GM10266 (cell line): ENCODE data around the gene PLBD2.

ENCODE experiments used
- DNase-seq: peaks from one replicate; pipeline ENCODE4 v3.0.0; 2012; ENCODE audit errors: extremely low spot score
- TF ChIP-seq, protein P1 (sequence below): IDR thresholded peaks from 2 replicates; pipeline ENCODE4 v1.5.1; 2012; ENCODE audit warnings: mild to moderate bottlenecking, low read depth; ENCODE audit not compliant: control insufficient read depth, insufficient read depth; ENCODE audit errors: missing control alignments

The PLBD2 gene

DNA sequence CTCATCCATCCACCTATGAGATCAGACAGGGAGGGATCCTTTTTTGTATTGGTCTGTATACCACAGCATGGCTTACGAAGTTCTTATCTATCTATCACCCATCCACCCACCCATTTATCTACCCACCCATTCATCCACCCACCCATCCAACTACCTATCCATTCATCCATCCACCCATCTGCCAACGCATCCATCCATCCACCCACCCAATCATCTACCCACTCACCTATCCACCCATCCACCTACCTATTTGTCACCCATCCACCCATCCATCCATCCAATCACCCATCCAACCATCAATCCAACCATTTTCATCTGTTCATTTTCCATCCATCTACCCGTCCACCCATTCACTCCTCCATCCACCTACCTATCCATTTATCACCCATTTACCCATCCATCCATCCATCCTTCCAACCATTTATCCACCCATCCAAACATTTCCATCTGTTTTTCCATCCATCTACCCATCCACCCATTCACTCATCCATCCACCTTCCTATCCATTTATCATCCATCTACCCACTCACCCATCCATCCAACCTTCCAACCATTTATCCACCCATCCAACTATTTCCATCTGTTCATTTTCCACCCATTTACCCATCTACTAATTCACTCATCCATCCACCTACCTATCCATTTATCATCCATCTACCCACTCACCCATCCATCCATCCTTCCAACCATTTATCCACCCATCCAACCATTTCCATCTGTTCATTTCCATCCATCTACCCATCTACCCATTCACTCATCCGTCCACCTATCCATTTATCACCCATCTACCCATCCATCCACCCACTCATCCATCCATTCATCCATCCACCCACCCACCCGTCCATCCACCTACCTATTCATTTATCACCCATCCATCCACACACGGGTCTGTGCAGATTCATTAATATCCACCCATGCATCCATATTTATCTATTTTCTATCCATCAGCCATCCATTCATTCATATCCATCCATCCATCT is 32.0 kb downstream of the PLBD2 start:
- TF ChIP-seq, protein P1, sequence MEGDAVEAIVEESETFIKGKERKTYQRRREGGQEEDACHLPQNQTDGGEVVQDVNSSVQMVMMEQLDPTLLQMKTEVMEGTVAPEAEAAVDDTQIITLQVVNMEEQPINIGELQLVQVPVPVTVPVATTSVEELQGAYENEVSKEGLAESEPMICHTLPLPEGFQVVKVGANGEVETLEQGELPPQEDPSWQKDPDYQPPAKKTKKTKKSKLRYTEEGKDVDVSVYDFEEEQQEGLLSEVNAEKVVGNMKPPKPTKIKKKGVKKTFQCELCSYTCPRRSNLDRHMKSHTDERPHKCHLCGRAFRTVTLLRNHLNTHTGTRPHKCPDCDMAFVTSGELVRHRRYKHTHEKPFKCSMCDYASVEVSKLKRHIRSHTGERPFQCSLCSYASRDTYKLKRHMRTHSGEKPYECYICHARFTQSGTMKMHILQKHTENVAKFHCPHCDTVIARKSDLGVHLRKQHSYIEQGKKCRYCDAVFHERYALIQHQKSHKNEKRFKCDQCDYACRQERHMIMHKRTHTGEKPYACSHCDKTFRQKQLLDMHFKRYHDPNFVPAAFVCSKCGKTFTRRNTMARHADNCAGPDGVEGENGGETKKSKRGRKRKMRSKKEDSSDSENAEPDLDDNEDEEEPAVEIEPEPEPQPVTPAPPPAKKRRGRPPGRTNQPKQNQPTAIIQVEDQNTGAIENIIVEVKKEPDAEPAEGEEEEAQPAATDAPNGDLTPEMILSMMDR = no peak
- no peak for DNase-seq

DNA sequence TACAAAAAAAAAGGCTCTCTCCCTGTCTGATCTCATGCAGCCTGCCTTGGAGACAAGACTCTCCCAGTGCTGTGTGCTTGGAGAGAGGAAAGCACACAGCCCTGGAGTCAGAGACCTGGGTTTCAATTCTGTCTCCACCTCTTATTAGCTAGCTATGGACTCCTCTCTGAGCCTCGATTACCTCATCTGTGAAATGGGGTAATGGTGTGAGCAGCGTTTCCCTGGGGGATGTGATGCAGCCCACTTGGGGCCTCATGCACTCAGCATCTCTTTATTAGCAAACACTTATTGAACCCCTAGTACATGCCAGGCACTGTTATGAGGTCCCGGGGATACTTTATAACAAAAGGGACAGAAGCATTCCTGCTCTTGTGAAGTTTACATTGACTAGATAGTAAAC is 32.8 kb downstream of the PLBD2 start:
- TF ChIP-seq, protein P1 = no peak
- no peak for DNase-seq

DNA sequence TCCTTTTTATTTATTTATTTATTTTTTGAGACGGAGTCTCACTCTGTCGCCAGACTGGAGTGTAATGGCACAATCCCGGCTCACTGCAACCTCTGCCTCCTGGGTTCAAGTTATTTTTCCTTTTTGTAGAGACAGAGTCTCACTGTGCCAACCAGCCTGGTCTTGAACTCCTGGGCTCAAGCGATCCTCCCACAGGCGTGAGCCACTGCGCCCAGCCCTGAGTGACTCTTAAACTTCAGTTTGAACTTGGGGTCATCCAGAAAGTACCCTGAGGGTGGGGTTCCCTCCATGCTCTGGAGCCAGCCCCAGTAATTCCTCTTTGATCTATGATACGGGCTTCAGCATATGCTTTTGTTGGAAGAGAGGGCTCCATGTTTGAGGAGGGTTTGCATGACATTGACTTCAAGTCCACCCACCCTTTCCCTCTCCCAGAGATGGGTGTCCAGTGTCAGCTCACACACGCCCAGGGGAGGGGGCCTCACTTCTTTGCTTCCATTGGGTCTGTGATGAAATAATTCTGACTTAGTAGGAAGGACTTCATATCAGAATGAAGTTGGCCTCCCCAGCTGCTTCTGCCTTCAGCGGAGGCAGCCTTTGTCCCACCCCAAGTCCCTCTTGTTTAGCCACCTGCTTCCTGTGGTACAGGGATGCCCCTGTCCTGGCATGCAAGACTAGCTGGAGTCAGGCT is 33.4 kb downstream of the PLBD2 start:
- TF ChIP-seq, protein P1 = no peak
- DNase-seq = no peak

DNA sequence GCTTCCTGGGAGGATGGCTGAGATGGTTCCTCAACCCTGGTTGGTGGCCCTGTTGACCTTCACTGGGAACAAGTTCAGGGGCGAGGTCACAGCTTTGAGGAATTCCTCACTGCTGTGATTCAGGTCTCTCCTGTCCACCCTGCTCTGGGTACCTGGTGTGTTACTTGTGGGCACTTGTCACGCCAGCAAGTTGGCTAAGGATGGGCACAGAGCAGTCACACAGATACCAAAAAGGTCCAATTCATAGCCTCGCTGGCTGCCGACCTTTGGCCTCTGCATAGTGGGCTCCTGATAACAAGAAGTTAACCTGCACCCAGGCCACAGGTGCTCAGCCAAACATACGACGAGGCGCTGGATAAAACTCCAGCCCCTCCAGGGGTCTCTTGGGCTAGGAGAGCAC is 34.1 kb downstream of the PLBD2 start:
- DNase-seq = no peak
- TF ChIP-seq, protein P1 = no peak

DNA sequence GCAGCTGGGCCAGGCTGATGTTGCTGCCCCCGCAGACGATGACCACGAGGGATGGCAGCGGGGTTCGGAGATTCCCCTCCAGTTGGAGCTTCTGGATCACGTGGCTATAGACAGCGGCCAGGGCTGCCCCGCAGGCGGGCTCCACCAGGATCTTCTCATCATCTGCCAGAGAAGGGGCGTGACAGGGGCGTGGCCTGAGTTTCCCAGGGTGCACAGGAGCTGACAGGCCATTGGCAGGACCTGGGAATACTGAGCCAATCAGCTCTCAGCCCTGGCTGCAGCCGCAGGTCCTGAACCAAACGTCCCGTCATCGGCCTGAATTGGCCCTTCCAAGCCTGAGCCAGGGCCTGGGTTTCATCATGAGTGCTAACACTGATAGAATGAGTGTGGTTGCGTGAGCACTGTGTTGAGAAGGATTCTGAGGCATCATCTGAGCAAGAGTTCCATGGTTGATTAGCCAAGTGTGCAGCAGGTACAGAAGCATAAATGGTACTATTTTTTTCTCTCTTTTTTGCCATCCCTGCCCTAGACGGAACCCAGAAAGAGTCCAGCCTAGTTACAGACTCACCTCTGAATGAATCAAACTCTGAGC is 34.7 kb downstream of the PLBD2 start:
- TF ChIP-seq, protein P1 = no peak
- no peak for DNase-seq

DNA sequence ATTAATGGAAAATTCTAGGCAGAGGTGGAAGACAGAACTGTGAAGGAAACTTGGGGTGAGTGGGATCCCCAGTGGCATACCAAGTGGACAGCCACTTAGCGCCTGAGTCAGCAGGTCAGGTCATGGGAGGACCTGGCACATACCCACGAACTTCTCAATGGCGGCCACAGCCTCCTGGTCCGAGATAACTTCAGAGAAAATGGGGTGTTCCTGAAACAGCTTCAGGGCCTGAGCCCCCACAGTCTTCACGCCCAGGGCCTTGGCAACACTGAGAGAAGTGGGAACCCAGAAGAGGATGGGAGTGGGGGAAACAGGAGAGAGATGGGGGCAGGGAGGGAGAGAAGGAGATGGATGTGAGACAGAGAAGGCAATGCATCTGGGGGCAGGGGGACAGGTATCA is 35.4 kb downstream of the PLBD2 start:
- TF ChIP-seq, protein P1 = no peak
- no peak for DNase-seq

DNA sequence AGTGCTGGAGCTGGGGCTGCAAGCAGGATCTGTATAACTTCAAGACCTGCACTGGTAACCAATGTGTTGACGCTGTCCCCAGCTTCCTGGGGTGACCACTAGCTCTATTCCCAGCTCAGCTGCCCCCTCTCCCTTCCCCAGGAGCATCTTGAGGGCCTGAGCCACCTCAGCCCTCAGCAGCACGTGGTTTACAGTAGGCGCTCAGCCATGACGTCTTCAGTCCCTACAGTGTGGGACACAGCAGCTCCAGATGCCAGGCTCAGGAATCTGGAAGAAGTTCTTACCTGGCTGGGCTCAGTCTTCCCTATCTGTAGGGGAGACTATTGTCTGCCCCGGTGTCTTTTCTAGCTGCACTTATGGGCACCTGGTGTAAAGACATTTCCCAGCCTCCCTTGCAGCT is 36.7 kb downstream of the PLBD2 start:
- TF ChIP-seq, protein P1 = no peak
- no peak for DNase-seq
